Sigmoid colon (tissue), 4 donors: ENCODE data around the gene CDK8.

Experiments
- CTCF ChIP-seq, 4 experiments: fragments of 450-650 bp in 3 of 4; fragments of 200-600 bp in 1 of 4; IDR thresholded peaks; one replicate each; pipeline ENCODE4 v1.5.1; 2016 to 2019; ENCODE audit warnings: antibody characterized with exemption in 4 of 4, mild to moderate bottlenecking in 3 of 4, moderate library complexity in 2 of 4
- EP300 ChIP-seq, 4 donors: sonication (generic); formaldehyde crosslinking; IDR thresholded peaks; one replicate each; pipeline ENCODE4 v1.6.1; 2017; ENCODE audit warnings: antibody characterized with exemption in 4 of 4

DNA sequence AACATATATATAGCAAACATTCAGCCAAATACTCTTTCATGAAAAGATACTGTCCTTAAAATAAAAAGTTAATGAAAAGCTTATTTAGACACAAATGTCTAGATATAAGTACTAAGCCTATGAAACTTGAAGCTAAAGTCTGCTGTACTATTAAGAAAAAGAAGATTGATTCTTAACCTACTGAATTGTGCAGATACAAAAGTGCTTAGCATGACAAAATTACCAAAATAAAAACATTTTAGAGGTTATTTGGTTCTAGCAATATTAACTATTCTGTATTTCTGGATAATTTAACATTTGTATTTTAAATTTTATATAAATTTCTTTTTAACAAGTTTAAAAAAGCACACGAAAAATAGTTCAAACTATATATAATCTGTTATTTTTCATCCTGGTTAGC, 40.6 kb upstream of the CDK8 start:
- no peak for TF ChIP-seq CTCF (IDR thresholded peaks at IDR 0.05)
- no peak for TF ChIP-seq EP300 (IDR thresholded peaks at IDR 0.05)
